AG04450 (cell line): Measurements from ENCODE around the gene CERS6. TPM values are rescaled to one million over a fixed set of nuclear protein-coding genes. Genes with fewer than 3 reads are reported as not detected.

ENCODE experiments used
- CTCF ChIA-PET: fragments of 300-600, 350-600 bp; formaldehyde crosslinking; extraction: SDS; loops from one replicate; lab custom pipeline; 2022; ENCODE audit warnings: antibody characterized with exemption, inconsistent platforms; lab: Charles Lee
- POLR2A ChIA-PET: fragments of 350-600 bp; formaldehyde crosslinking; extraction: SDS; loops from one replicate; lab custom pipeline; 2021; ENCODE audit warnings: antibody characterized with exemption, inconsistent platforms; lab: Yijun Ruan, JAX
- DNase-seq: peaks from one replicate; pipeline ENCODE4 v3.0.0-alpha.2; 2011; ENCODE audit warnings: low read depth, low spot score
- H3K27ac ChIP-seq: one replicate; pipeline ENCODE4 v1.5.1; 2012; ENCODE audit warnings: low read depth, low read length, control low read depth
- H3K27me3 ChIP-seq: one replicate; pipeline ENCODE4 v1.6.0; 2012; ENCODE audit warnings: low read length; ENCODE audit not compliant: control insufficient read depth, insufficient read depth
- H3K4me3 ChIP-seq: 2 replicates; pipeline ENCODE4 v1.5.1; 2011; ENCODE audit warnings: mild to moderate bottlenecking, low read depth, low read length, control low read depth
- H3K9me3 ChIP-seq: 2 replicates; pipeline ENCODE4 v1.5.1; 2012; ENCODE audit warnings: low read length; ENCODE audit not compliant: control insufficient read depth, insufficient read depth
- CTCF ChIP-seq: IDR thresholded peaks from 2 replicates; pipeline ENCODE4 v1.5.1; 2011; ENCODE audit warnings: low read depth, low read length, control low read depth, inconsistent platforms
- polyA plus RNA-seq: library from polyadenylated mRNA; depleted of rRNA; stranded (reverse); fragments of >200 nt; gene quantifications from 2 replicates; pipeline ENCODE4 v1.2.3, GENCODE V29; 2011

The CERS6 gene
- polyA plus RNA-seq, 1 experiment: 6.2 TPM

- Histone ChIP-seq H3K27ac (no peak overlapping the region), H3K27me3 (no peaks in the 10 kb centered on the region), H3K9me3 (no peaks in the 10 kb centered on the region; the same call in 1 of the 2 replicates), H3K4me3 (no peak overlapping the region)
- CTCF ChIA-PET: interaction anchor here (2.3 kb wide), 1 partner anchor 95 kb away, joined by 6 read pairs; no protein-coding TSS in a partner anchor
- DNase-seq: no peak
- no peak for TF ChIP-seq CTCF
- POLR2A ChIA-PET: interaction anchor here (0.6 kb wide), 1 partner anchor 194 kb away, joined by 3 read pairs; the partner anchor contains the start of gene STK39
Observed at GRCh38 chr2:168441214-168441872, 14.7 kb upstream of the CERS6 start.

GRCh38 chr2:168443818-168444217 lies 12.3 kb upstream of the CERS6 start:
- no peak overlapping the region for H3K4me3 ChIP-seq
- H3K27ac ChIP-seq: no peak overlapping the region
- no peaks in the 10 kb centered on the region; the same call in 1 of the 2 replicates for H3K9me3 ChIP-seq
- ChIA-PET CTCF (no interaction called here), POLR2A (no interaction called here)
- no peak for DNase-seq
- H3K27me3 ChIP-seq: no peaks in the 10 kb centered on the region
- TF ChIP-seq CTCF: no peak

GRCh38 chr2:168445960-168446359 lies 10.1 kb upstream of the CERS6 start:
- DNase-seq: no peak
- ChIA-PET POLR2A (interaction anchor here (0.6 kb wide), 1 partner anchor 37 kb away, joined by 3 read pairs; no protein-coding TSS in a partner anchor), CTCF (no interaction called here)

GRCh38 chr2:168448980-168449379 lies 7.1 kb upstream of the CERS6 start:
- DNase-seq: no peak
- H3K27ac ChIP-seq: no peak overlapping the region
- no peak for TF ChIP-seq CTCF
- CTCF ChIA-PET: no interaction called here
- H3K4me3 ChIP-seq: no peak overlapping the region
- H3K27me3 ChIP-seq: peaks cover 5% of the 10 kb centered on the region
- H3K9me3 ChIP-seq: no peaks in the 10 kb centered on the region; the same call in 1 of the 2 replicates
- POLR2A ChIA-PET: no interaction called here

More at GRCh38 chr2:168445960-168446359, 10.1 kb upstream of the CERS6 start:
- no peak overlapping the region for H3K4me3 ChIP-seq
- no peaks in the 10 kb centered on the region; the same call in 1 of the 2 replicates for H3K9me3 ChIP-seq
- no peak for TF ChIP-seq CTCF
- H3K27ac ChIP-seq: no peak overlapping the region
- peaks cover 2% of the 10 kb centered on the region for H3K27me3 ChIP-seq

- DNase-seq: no peak
- Histone ChIP-seq H3K27me3 (peaks cover 5% of the 10 kb centered on the region), H3K4me3 (no peak overlapping the region), H3K9me3 (no peaks in the 10 kb centered on the region; the same call in 1 of the 2 replicates), H3K27ac (no peak overlapping the region)
- TF ChIP-seq CTCF: no peak
- ChIA-PET POLR2A (no interaction called here), CTCF (no interaction called here)
Observed at GRCh38 chr2:168449419-168449818, 6.7 kb upstream of the CERS6 start.
